Transverse colon (tissue), 4 donors: Measurements from ENCODE around the gene TRMT44.

Experiments used
- POLR2A ChIP-seq: fragments of 450-650 bp; IDR thresholded peaks from one replicate; pipeline ENCODE4 v1.6.1; 2016; ENCODE audit warnings: antibody characterized with exemption, mild to moderate bottlenecking, moderate library complexity
- POLR2AphosphoS5 ChIP-seq, 3 donors: sonication (generic); formaldehyde crosslinking; IDR thresholded peaks; one replicate each; pipeline ENCODE4 v1.6.1; 2016; ENCODE audit warnings: antibody characterized with exemption in 3 of 3
- TF ChIP-seq, protein P1 (sequence below), 5 experiments: fragments of 200-600 bp in 3 of 5; fragments of 450-650 bp in 2 of 5; sonication (generic) in 3 of 5; IDR thresholded peaks; 1 replicate in 2 of 5; 2 replicates in 3 of 5; pipeline ENCODE4 v1.5.1; 2016 to 2017; ENCODE audit warnings: antibody characterized with exemption in 5 of 5, inconsistent platforms in 3 of 5, mild to moderate bottlenecking in 2 of 5, moderate library complexity in 1 of 5

DNA sequence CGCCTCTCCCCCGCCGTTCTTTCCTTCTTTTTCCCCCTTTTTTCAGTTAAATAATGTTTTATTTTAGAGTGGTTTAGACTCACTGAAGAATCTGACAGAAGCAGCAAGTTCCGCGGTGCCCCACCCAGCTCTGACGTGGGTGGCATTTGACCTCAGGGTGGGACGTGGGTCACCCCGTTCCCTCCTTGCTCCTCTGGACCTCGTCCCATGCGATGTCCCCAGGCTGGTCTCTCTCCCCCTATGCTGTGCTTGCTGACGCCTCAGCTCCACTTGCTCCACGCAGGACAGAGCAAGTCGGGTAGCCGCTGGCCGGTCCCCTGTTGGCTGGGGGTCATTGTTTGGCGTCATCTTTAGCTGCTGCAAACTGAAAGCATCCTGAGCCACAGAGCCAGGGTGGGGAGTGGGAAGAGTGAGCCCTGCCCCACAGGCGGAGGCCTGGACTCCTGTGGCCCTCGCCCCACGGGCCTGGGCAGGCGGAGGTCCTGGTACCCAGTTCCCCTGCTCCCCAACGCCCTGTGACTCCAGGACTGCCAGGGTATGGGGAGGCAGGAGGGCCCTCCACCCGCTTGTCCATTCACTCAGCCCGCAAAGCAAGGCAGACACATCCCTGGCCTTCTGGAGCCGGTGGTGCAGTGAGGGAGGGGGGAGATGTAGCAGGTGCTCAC, 30.8 kb downstream of the TRMT44 start:
- TF ChIP-seq, protein P1, sequence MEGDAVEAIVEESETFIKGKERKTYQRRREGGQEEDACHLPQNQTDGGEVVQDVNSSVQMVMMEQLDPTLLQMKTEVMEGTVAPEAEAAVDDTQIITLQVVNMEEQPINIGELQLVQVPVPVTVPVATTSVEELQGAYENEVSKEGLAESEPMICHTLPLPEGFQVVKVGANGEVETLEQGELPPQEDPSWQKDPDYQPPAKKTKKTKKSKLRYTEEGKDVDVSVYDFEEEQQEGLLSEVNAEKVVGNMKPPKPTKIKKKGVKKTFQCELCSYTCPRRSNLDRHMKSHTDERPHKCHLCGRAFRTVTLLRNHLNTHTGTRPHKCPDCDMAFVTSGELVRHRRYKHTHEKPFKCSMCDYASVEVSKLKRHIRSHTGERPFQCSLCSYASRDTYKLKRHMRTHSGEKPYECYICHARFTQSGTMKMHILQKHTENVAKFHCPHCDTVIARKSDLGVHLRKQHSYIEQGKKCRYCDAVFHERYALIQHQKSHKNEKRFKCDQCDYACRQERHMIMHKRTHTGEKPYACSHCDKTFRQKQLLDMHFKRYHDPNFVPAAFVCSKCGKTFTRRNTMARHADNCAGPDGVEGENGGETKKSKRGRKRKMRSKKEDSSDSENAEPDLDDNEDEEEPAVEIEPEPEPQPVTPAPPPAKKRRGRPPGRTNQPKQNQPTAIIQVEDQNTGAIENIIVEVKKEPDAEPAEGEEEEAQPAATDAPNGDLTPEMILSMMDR (IDR thresholded peaks at IDR 0.05): no peak
- TF ChIP-seq POLR2AphosphoS5 (IDR thresholded peaks at IDR 0.05): no peak
- no peak for TF ChIP-seq POLR2A
